ENCODE data around the gene LEF1. TPM values are rescaled to one million over a fixed set of nuclear protein-coding genes. Genes with fewer than 3 reads are reported as not detected.

The LEF1 gene
- total RNA-seq, 1 experiment from 2014 or later, result 2.8 TPM

DNA sequence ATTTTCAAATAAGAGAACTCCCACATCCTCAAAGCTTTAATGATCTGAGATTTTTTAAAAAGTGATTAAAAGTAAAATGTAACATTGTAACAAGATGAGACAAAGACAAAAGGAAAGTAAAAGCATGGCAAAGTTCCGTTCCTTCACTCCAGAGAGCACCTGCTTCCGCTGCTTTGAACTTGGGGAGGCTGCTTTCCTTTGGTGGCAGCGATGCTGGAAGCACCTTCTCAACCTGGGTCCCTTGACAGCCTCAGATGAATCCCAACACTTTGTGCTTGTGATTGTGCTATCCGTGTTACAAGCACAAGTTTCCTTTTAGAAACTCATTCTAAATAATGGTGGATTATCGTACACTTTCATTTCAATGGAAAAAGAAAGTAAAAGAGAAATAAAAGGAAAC is 119.3 kb downstream of the LEF1 start:
- Histone ChIP-seq H3K36me3 (ENCODE audit: low read depth) (no peaks in the 10 kb centered on the region), H3K9me2 (ENCODE audit: insufficient read depth) (no peaks in the 10 kb centered on the region), H3K4me3 (no peak overlapping the region), H3K4me1 (replicated peaks; ENCODE audit: insufficient read depth) (no peaks in the 10 kb centered on the region), H3K79me2 (ENCODE audit: low read depth) (no peaks in the 10 kb centered on the region), H3K4me2 (no peak overlapping the region), H3K27me3 (ENCODE audit: insufficient read depth, low read depth) (no peaks in the 10 kb centered on the region), H3F3A (ENCODE audit: insufficient read depth, low read depth) (no peaks in the 10 kb centered on the region), H4K20me1 (ENCODE audit: insufficient read depth) (no peaks in the 10 kb centered on the region), H3K27ac (no peak overlapping the region), H3K9me3 (ENCODE audit: insufficient read depth, low read depth) (no peaks in the 10 kb centered on the region), H2AFZ (no peak overlapping the region)
- BruUV-seq (replicated peaks), result no TSS peak
- ChIA-PET POLR2A (ENCODE audit: unreplicated experiment) (no interaction called here), CTCF (no interaction called here)
- no peak for DNase-seq
- intact Hi-C loops (cut with micrococcal nuclease; ENCODE audit: unreplicated experiment), result no loop called here
- TF ChIP-seq, protein P1, sequence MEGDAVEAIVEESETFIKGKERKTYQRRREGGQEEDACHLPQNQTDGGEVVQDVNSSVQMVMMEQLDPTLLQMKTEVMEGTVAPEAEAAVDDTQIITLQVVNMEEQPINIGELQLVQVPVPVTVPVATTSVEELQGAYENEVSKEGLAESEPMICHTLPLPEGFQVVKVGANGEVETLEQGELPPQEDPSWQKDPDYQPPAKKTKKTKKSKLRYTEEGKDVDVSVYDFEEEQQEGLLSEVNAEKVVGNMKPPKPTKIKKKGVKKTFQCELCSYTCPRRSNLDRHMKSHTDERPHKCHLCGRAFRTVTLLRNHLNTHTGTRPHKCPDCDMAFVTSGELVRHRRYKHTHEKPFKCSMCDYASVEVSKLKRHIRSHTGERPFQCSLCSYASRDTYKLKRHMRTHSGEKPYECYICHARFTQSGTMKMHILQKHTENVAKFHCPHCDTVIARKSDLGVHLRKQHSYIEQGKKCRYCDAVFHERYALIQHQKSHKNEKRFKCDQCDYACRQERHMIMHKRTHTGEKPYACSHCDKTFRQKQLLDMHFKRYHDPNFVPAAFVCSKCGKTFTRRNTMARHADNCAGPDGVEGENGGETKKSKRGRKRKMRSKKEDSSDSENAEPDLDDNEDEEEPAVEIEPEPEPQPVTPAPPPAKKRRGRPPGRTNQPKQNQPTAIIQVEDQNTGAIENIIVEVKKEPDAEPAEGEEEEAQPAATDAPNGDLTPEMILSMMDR (conservative IDR thresholded peaks at IDR 0.05), result no peak
- no peak for TF ChIP-seq EZH2 (IDR thresholded peaks at IDR 0.05; ENCODE audit: low read depth)

DNA sequence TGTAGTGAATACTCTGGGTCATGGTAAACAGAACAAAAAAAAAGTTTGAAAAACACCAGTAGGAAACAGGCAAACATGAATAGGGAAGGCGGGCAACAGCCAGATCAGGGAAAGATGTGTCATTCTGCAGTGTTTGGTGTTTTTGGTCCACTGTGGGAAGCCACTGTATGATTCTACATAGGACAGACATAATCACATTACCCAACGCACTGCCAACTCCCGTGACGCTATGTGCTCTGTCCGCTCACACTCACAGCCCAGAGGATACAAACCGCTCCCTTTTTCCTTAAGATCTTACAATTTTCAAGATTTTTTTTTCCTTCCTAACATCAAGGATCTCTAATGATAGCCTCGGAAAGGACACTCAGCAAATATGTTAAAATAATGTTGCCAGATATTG is 119.7 kb downstream of the LEF1 start:
- H3F3A ChIP-seq (ENCODE audit: insufficient read depth, low read depth), result no peaks in the 10 kb centered on the region
- DNase-seq, result no peak
- no peak overlapping the region for H3K4me2 ChIP-seq
- H3K4me1 ChIP-seq (replicated peaks; ENCODE audit: insufficient read depth), result no peaks in the 10 kb centered on the region
- no peak overlapping the region for H3K4me3 ChIP-seq
- no peaks in the 10 kb centered on the region for H3K79me2 ChIP-seq (ENCODE audit: low read depth)
- H3K27ac ChIP-seq, result no peak overlapping the region
- POLR2A ChIA-PET (ENCODE audit: unreplicated experiment), result no interaction called here
- no peak overlapping the region for H2AFZ ChIP-seq
- intact Hi-C loops (cut with micrococcal nuclease; ENCODE audit: unreplicated experiment), result no loop called here
- CTCF ChIA-PET, result no interaction called here
- no peaks in the 10 kb centered on the region for H3K27me3 ChIP-seq (ENCODE audit: insufficient read depth, low read depth)
- no peaks in the 10 kb centered on the region for H3K9me2 ChIP-seq (ENCODE audit: insufficient read depth)
- TF ChIP-seq, protein P1 (conservative IDR thresholded peaks at IDR 0.05), result no peak
- TF ChIP-seq EZH2 (IDR thresholded peaks at IDR 0.05; ENCODE audit: low read depth), result no peak
- no peaks in the 10 kb centered on the region for H4K20me1 ChIP-seq (ENCODE audit: insufficient read depth)
- no TSS peak for BruUV-seq (replicated peaks)
- H3K9me3 ChIP-seq (ENCODE audit: insufficient read depth, low read depth), result no peaks in the 10 kb centered on the region
- H3K36me3 ChIP-seq (ENCODE audit: low read depth), result no peaks in the 10 kb centered on the region

DNA sequence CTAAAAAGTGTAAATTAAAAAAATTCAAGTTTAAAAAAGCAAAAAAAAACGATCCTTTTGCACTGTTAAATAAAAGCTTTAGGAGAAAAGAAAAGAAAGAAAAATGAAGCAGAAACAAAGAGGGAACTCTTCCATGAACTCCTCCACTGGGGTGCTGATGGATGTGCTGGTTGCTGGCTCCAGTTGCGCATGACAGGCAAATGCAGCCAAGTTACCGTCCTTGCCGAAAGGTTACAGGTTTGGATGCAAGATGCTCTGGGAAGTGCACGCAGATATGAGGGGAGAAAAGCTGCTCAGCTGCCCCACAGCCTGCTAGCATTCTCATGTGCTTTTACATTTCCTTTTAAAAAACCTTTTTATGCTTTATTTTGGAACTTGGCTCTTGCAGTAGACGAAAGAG is 120.6 kb downstream of the LEF1 start:
- Histone ChIP-seq H3K36me3 (ENCODE audit: low read depth) (no peaks in the 10 kb centered on the region), H3K9me3 (ENCODE audit: insufficient read depth, low read depth) (no peaks in the 10 kb centered on the region), H3K4me1 (replicated peaks; ENCODE audit: insufficient read depth) (no peaks in the 10 kb centered on the region), H3K4me2 (no peak overlapping the region), H3F3A (ENCODE audit: insufficient read depth, low read depth) (no peaks in the 10 kb centered on the region), H4K20me1 (ENCODE audit: insufficient read depth) (no peaks in the 10 kb centered on the region), H2AFZ (no peak overlapping the region), H3K27ac (no peak overlapping the region), H3K27me3 (ENCODE audit: insufficient read depth, low read depth) (no peaks in the 10 kb centered on the region), H3K79me2 (ENCODE audit: low read depth) (no peaks in the 10 kb centered on the region), H3K9me2 (ENCODE audit: insufficient read depth) (no peaks in the 10 kb centered on the region), H3K4me3 (no peak overlapping the region)
- intact Hi-C loops (cut with micrococcal nuclease; ENCODE audit: unreplicated experiment), result no loop called here
- no TSS peak for BruUV-seq (replicated peaks)
- DNase-seq, result no peak
- POLR2A ChIA-PET (ENCODE audit: unreplicated experiment), result no interaction called here
- TF ChIP-seq, protein P1 (conservative IDR thresholded peaks at IDR 0.05), result no peak
- no peak for TF ChIP-seq EZH2 (IDR thresholded peaks at IDR 0.05; ENCODE audit: low read depth)
- CTCF ChIA-PET, result no interaction called here
